OCI-LY1 (cell line): ENCODE measurements around the gene ORM2.

Experiments
- CTCF ChIP-seq: fragments of 200-600 bp; sonication (generic), shearing (Covaris generic); IDR thresholded peaks from 2 replicates; pipeline ENCODE4 v1.5.1; 2017; ENCODE audit warnings: mild to moderate bottlenecking, antibody characterized with exemption, low read length, moderate library complexity, mixed read lengths
- EZH2 ChIP-seq: fragments of 200-600 bp; sonication (generic), shearing (Covaris generic); IDR thresholded peaks from 2 replicates; pipeline ENCODE4 v1.8.0; 2017; ENCODE audit warnings: borderline replicate concordance, mixed run types, mild to moderate bottlenecking, antibody characterized with exemption, low read length, moderate library complexity, mixed read lengths

- TF ChIP-seq CTCF, result no peak
- TF ChIP-seq EZH2, result no peak
Measured at GRCh38 chr9:114334490-114334889, 4.8 kb downstream of the ORM2 start.
